Measurements from ENCODE around the gene AGAP4.

- no peak for TF ChIP-seq CTCF (IDR thresholded peaks at IDR 0.05)
- no peak for TF ChIP-seq EZH2 (IDR thresholded peaks at IDR 0.05; ENCODE audit: borderline replicate concordance, insufficient read depth, low read depth, low read length, poor library complexity, severe bottlenecking)
These were observed 27.7 kb downstream of the AGAP4 start for GRCh38 chr10:45819552-45819951.

Measured in B cell (primary cell).